ENCODE data around the gene DNAH2. TPM values are rescaled to one million over a fixed set of nuclear protein-coding genes. Genes with fewer than 3 reads are reported as not detected.

DNAH2 gene
- total and polyA plus RNA-seq, 2 experiments from 2014 or later, result 0.38 TPM; not detected in 1

DNA sequence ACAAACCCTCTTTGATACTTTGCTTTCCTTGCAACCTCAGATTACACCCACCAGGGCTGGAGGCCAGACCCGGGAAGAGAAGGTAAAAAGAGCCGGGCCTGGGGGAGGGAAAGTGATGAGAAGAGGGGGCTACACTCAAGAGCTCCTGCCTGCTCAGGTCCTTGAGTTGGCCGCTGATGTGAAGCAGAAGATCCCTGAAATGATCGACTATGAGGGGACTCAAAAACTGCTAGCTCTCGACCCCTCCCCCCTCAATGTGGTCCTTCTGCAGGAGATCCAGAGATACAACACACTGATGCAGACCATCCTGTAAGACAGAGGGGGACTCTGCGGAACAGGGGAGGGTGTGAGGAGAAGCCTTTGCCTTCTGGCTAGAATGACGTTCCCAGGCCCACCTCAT is 113.7 kb downstream of the DNAH2 start:
- Mint-ChIP-seq H3K4me3 (no peak overlapping the region), H3K27me3 (ENCODE audit: insufficient read depth, low read depth, poor library complexity) (peaks cover 47% of the 10 kb centered on the region), H3K36me3 (ENCODE audit: low read depth) (no peaks in the 10 kb centered on the region), H3K27ac (no peak overlapping the region), H3K9me3 (no peaks in the 10 kb centered on the region; the same call in 2 of the 3 replicates), H3K4me1 (peaks cover 10% of the 10 kb centered on the region)
- Histone ChIP-seq H3K9me2 (ENCODE audit: insufficient read depth) (no peaks in the 10 kb centered on the region), H3K36me3 (ENCODE audit: insufficient read depth) (no peaks in the 10 kb centered on the region), H3K4me1 (ENCODE audit: insufficient read depth) (peaks cover 4% of the 10 kb centered on the region; the same call in 1 of the 2 replicates), H3K27ac (ENCODE audit: low read depth) (no peak overlapping the region), H4K20me1 (replicated peaks; ENCODE audit: insufficient read depth) (no peaks in the 10 kb centered on the region), H3F3A (replicated peaks; ENCODE audit: low read depth) (0 out of 2 replicates have a peak, but pooled peaks cover 8% of the 10 kb centered on the region), H2AFZ (no peak overlapping the region), H3K4me2 (no peak overlapping the region), H3K79me2 (replicated peaks; ENCODE audit: insufficient read depth) (no peaks in the 10 kb centered on the region), H3K27me3 (ENCODE audit: insufficient read depth) (peaks cover 58% of the 10 kb centered on the region), H3K4me3 (no peak overlapping the region)
- ATAC-seq, result no peak
- no peak for TF ChIP-seq ZNF331 (CRISPR knock-in tag; IDR thresholded peaks at IDR 0.05; ENCODE audit: low read depth)
- TF ChIP-seq EZH2phosphoT487 (IDR thresholded peaks at IDR 0.05; ENCODE audit: unreplicated experiment), result no peak
- no peak for TF ChIP-seq NANOG (IDR thresholded peaks at IDR 0.05; ENCODE audit: borderline replicate concordance)
- TF ChIP-seq, protein P1, sequence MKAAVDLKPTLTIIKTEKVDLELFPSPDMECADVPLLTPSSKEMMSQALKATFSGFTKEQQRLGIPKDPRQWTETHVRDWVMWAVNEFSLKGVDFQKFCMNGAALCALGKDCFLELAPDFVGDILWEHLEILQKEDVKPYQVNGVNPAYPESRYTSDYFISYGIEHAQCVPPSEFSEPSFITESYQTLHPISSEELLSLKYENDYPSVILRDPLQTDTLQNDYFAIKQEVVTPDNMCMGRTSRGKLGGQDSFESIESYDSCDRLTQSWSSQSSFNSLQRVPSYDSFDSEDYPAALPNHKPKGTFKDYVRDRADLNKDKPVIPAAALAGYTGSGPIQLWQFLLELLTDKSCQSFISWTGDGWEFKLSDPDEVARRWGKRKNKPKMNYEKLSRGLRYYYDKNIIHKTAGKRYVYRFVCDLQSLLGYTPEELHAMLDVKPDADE (IDR thresholded peaks at IDR 0.05), result no peak
- no peak for TF ChIP-seq ZNF114 (CRISPR knock-in tag; IDR thresholded peaks at IDR 0.05)
- TF ChIP-seq, protein P2, sequence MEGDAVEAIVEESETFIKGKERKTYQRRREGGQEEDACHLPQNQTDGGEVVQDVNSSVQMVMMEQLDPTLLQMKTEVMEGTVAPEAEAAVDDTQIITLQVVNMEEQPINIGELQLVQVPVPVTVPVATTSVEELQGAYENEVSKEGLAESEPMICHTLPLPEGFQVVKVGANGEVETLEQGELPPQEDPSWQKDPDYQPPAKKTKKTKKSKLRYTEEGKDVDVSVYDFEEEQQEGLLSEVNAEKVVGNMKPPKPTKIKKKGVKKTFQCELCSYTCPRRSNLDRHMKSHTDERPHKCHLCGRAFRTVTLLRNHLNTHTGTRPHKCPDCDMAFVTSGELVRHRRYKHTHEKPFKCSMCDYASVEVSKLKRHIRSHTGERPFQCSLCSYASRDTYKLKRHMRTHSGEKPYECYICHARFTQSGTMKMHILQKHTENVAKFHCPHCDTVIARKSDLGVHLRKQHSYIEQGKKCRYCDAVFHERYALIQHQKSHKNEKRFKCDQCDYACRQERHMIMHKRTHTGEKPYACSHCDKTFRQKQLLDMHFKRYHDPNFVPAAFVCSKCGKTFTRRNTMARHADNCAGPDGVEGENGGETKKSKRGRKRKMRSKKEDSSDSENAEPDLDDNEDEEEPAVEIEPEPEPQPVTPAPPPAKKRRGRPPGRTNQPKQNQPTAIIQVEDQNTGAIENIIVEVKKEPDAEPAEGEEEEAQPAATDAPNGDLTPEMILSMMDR (conservative IDR thresholded peaks at IDR 0.05; ENCODE audit: low read depth in 2 of 2), result no peak
- no peak for DNase-seq (ENCODE audit: low spot score)

DNA sequence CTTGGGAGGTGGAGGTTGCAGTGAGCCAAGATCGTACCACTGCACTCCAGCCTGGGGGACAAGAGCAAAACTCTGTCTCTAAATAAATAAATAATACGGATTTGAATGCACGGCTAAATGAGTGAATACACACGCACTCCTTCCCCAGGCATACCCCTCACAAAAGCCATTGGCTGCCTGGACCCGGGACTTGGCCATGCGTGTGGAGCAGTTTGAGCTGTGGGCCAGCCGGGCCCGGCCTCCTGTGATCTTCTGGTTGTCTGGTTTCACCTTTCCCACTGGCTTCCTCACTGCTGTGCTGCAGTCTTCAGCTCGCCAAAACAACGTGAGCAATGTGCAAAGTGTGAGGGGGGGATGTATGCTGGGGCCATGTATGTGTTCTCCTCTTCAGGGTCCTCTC is 114.9 kb downstream of the DNAH2 start:
- Histone ChIP-seq H3K36me3 (ENCODE audit: insufficient read depth) (no peaks in the 10 kb centered on the region), H3K4me2 (no peak overlapping the region), H3F3A (replicated peaks; ENCODE audit: low read depth) (0 out of 2 replicates have a peak, but pooled peaks cover 9% of the 10 kb centered on the region), H3K4me1 (ENCODE audit: insufficient read depth) (peaks cover 9% of the 10 kb centered on the region), H3K27me3 (ENCODE audit: insufficient read depth) (peaks cover 64% of the 10 kb centered on the region), H3K27ac (ENCODE audit: low read depth) (no peak overlapping the region), H3K9me2 (ENCODE audit: insufficient read depth) (no peaks in the 10 kb centered on the region), H3K79me2 (replicated peaks; ENCODE audit: insufficient read depth) (no peaks in the 10 kb centered on the region), H2AFZ (no peak overlapping the region), H4K20me1 (replicated peaks; ENCODE audit: insufficient read depth) (no peaks in the 10 kb centered on the region), H3K4me3 (no peak overlapping the region)
- Mint-ChIP-seq H3K27ac (no peak overlapping the region), H3K27me3 (ENCODE audit: insufficient read depth, low read depth, poor library complexity) (peaks cover 46% of the 10 kb centered on the region), H3K4me1 (peaks cover 11% of the 10 kb centered on the region), H3K9me3 (no peaks in the 10 kb centered on the region; the same call in 2 of the 3 replicates), H3K4me3 (no peak overlapping the region), H3K36me3 (ENCODE audit: low read depth) (no peaks in the 10 kb centered on the region)
- DNase-seq (ENCODE audit: low spot score) (no peak), ATAC-seq (no peak)
- no peak for TF ChIP-seq EZH2phosphoT487 (IDR thresholded peaks at IDR 0.05; ENCODE audit: unreplicated experiment)
- TF ChIP-seq, protein P1 (IDR thresholded peaks at IDR 0.05), result no peak

Data from GM23338 (cell line).